Measurements from ENCODE around the gene NUCKS1. TPM values are rescaled to one million over a fixed set of nuclear protein-coding genes. Genes with fewer than 3 reads are reported as not detected.
A peak's percentile ranks its signal among the peaks of the same experiment; 100 is the strongest.

Gene NUCKS1, protein sequence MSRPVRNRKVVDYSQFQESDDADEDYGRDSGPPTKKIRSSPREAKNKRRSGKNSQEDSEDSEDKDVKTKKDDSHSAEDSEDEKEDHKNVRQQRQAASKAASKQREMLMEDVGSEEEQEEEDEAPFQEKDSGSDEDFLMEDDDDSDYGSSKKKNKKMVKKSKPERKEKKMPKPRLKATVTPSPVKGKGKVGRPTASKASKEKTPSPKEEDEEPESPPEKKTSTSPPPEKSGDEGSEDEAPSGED
- total RNA-seq (2021; ENCODE audit: unreplicated experiment) (210 TPM), Bru-seq, nascent RNA (percentile 98 among the genes with signal in this experiment), BruChase-seq, experiment 1, labeled RNA remaining after a 2-hour chase (percentile 99 among the genes with signal in this experiment), BruChase-seq, experiment 2, labeled RNA remaining after a 6-hour chase (percentile 99 among the genes with signal in this experiment)
- 68.9 TPM for polyA plus RNA-seq (2012; ENCODE audit: insufficient read length)
- long read RNA-seq, full-length matches to known transcripts, result 3 of 260 reads
- long read RNA-seq, partial matches to known transcripts, result 65 of 260 reads
- long read RNA-seq, other reads (novel, unspliced or antisense), result 192 of 260 reads

- peak within 1 kb of the TSS; percentile 98 for H3K27ac ChIP-seq (ENCODE audit: low read length)
- peak within 1 kb of the TSS; percentile 88 to 98 for H3K4me3 ChIP-seq (ENCODE audit: low read depth in 2 of 2, low read length in 2 of 2)
- intact Hi-C loops (cut with micrococcal nuclease; ENCODE audit: unreplicated experiment), result loop anchor here (10.0 kb wide), 1 partner anchor 1104 kb away; no protein-coding TSS in a partner anchor
- BruUV-seq (replicated peaks), result TSS peak; percentile 80
- H3K36me3 ChIP-seq (ENCODE audit: control insufficient read depth, insufficient read depth, low read length), result peaks cover 4% of the 10 kb centered on the region; the same call in 1 of the 2 replicates
- in situ Hi-C loops (cut with HindIII; ENCODE audit: low pct_unique_long_range_greater_than_20kb, low sequenced_read_pairs), result no loop called here
- TF ChIP-seq SIN3A (IDR thresholded peaks at IDR 0.05; ENCODE audit: borderline replicate concordance, insufficient read depth, low read depth, low read length) (no peak), TCF7L2 (IDR thresholded peaks at IDR 0.05; ENCODE audit: low read depth, low read length) (peak; percentile 56), POLR2AphosphoS5 (IDR thresholded peaks at IDR 0.05; ENCODE audit: low read depth, low read length) (peak; percentile 46; the same call in 1 of the 2 replicates), CTCF (IDR thresholded peaks at IDR 0.05) (no peak)
- TF ChIP-seq, protein P1, sequence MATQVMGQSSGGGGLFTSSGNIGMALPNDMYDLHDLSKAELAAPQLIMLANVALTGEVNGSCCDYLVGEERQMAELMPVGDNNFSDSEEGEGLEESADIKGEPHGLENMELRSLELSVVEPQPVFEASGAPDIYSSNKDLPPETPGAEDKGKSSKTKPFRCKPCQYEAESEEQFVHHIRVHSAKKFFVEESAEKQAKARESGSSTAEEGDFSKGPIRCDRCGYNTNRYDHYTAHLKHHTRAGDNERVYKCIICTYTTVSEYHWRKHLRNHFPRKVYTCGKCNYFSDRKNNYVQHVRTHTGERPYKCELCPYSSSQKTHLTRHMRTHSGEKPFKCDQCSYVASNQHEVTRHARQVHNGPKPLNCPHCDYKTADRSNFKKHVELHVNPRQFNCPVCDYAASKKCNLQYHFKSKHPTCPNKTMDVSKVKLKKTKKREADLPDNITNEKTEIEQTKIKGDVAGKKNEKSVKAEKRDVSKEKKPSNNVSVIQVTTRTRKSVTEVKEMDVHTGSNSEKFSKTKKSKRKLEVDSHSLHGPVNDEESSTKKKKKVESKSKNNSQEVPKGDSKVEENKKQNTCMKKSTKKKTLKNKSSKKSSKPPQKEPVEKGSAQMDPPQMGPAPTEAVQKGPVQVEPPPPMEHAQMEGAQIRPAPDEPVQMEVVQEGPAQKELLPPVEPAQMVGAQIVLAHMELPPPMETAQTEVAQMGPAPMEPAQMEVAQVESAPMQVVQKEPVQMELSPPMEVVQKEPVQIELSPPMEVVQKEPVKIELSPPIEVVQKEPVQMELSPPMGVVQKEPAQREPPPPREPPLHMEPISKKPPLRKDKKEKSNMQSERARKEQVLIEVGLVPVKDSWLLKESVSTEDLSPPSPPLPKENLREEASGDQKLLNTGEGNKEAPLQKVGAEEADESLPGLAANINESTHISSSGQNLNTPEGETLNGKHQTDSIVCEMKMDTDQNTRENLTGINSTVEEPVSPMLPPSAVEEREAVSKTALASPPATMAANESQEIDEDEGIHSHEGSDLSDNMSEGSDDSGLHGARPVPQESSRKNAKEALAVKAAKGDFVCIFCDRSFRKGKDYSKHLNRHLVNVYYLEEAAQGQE (IDR thresholded peaks at IDR 0.05; ENCODE audit: insufficient read depth in 1 of 2, low read depth in 2 of 2, low read length in 1 of 2), result no peak
- H3K9me3 ChIP-seq (ENCODE audit: control insufficient read depth, insufficient read depth, low read depth, low read length), result no peaks in the 10 kb centered on the region
- ChIA-PET POLR2A (interaction anchor here (1.0 kb wide), 1 partner anchor 62 kb away, joined by 3 read pairs; the partner anchor contains the start of gene SLC41A1), CTCF (no interaction called here)
- peak; percentile 82 for DNase-seq (ENCODE audit: low read depth, low spot score)
- peaks cover 22% of the 10 kb centered on the region for H3K4me1 ChIP-seq (ENCODE audit: control insufficient read depth, insufficient read depth, low read length)
- peak; percentile 90 for ATAC-seq
- no peaks in the 10 kb centered on the region for H3K27me3 ChIP-seq (ENCODE audit: control insufficient read depth, insufficient read depth, low read length)
Measured at GRCh38 chr1:205750138-205751035, at the start of gene NUCKS1. Gene NUCKS1 (minus strand): TSS chr1:205750182. CDS start chr1:205749973, 209 bp downstream.

DNA sequence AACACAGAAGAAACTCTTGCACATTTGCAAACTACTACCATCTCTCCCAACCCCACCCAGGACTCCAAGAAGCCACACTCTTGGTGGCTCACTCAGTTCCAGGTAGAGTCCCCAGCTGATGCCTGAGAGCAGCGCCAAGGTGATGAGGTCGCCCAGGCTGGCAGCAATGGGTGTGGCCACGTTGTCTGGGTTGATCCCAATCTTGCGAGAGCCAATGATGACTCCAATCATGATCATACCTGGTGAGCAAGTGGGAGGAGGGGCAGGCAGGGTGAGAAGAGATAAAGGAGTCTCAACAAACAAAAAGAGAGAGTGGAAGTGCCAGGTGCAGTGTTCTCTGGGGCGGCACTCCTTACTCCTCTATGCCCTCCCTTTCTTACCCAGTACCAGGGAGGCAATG is 48.6 kb upstream of the NUCKS1 start:
- POLR2A ChIA-PET, result no interaction called here
- intact Hi-C loops (cut with micrococcal nuclease; ENCODE audit: unreplicated experiment), result no loop called here
- DNase-seq (ENCODE audit: low read depth, low spot score) (no peak), ATAC-seq (no peak)
- Histone ChIP-seq H3K4me3 (ENCODE audit: low read depth in 2 of 2, low read length in 2 of 2) (no peak overlapping the region), H3K9me3 (ENCODE audit: control insufficient read depth, insufficient read depth, low read depth, low read length) (no peaks in the 10 kb centered on the region), H3K27me3 (ENCODE audit: control insufficient read depth, insufficient read depth, low read length) (no peaks in the 10 kb centered on the region), H3K36me3 (ENCODE audit: control insufficient read depth, insufficient read depth, low read length) (peaks cover 4% of the 10 kb centered on the region; the same call in 1 of the 2 replicates), H3K27ac (ENCODE audit: low read length) (no peak overlapping the region), H3K4me1 (ENCODE audit: control insufficient read depth, insufficient read depth, low read length) (no peaks in the 10 kb centered on the region; the same call in 1 of the 2 replicates)
- no TSS peak for BruUV-seq (replicated peaks)
- TF ChIP-seq, protein P1 (IDR thresholded peaks at IDR 0.05; ENCODE audit: insufficient read depth in 1 of 2, low read depth in 2 of 2, low read length in 1 of 2), result no peak
- no peak for TF ChIP-seq SIN3A (IDR thresholded peaks at IDR 0.05; ENCODE audit: borderline replicate concordance, insufficient read depth, low read depth, low read length)
- no peak for TF ChIP-seq TCF7L2 (IDR thresholded peaks at IDR 0.05; ENCODE audit: low read depth, low read length)
- no peak for TF ChIP-seq CTCF (IDR thresholded peaks at IDR 0.05)
- no peak for TF ChIP-seq POLR2AphosphoS5 (IDR thresholded peaks at IDR 0.05; ENCODE audit: low read depth, low read length)
- CTCF ChIA-PET, result no interaction called here
- in situ Hi-C loops (cut with HindIII; ENCODE audit: low pct_unique_long_range_greater_than_20kb, low sequenced_read_pairs), result no loop called here
